ENCODE results near the gene SH3BGRL3. TPM values are rescaled to one million over a fixed set of nuclear protein-coding genes. Genes with fewer than 3 reads are reported as not detected.

The SH3BGRL3 gene
- total and polyA plus RNA-seq, 2 of the 13 experiments (the other 11 are each of a cell fraction or from before 2014, with no cell fraction given), result 11.4 to 12.2 TPM

DNA sequence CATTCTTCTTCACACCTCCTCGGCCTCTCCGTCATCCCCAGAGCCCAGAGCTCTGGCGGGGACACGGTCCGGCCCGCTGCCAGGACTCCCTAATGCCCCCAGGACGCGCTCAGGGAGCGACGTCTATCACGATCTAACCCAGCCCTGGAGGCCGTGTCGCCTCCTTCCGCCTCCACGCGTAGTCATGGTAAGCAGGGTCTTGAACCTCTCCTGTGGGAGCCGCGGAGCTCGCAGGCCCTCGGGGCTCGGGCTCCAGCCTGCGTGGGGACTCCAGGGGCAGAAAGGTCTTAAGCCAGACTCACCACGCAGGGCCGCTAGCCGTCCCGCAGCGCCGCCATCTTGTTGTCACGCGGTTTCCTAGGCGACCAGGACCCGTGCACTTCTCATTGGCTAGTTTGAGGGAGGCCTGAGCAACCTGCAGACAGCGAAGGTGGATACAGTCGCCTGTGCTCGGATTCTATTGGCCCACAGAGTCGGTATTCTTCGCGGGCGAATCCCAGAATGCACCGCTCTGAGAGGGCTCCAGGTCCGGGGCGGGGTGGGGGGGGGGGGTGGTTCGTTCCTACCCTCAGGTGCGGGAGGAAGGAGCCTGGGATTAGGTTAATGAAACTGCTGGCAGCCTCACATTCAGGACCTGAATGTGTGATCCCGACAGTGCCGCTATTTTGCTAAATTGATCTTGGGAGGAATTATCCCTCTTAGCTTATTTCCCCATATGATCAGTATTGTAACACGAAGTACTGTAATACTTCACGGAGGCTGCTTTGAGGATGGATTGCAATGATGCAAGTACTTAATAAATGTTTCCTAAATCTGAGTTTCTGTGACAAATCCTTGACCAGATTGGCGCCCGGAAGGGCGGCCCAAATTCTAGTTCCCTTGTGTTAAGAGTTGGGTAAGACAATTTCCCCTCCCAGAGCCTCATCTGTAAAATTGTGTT, 26.7 kb downstream of the SH3BGRL3 start, which contains the start of gene UBXN11 (continued):
- TF ChIP-seq, protein P1, sequence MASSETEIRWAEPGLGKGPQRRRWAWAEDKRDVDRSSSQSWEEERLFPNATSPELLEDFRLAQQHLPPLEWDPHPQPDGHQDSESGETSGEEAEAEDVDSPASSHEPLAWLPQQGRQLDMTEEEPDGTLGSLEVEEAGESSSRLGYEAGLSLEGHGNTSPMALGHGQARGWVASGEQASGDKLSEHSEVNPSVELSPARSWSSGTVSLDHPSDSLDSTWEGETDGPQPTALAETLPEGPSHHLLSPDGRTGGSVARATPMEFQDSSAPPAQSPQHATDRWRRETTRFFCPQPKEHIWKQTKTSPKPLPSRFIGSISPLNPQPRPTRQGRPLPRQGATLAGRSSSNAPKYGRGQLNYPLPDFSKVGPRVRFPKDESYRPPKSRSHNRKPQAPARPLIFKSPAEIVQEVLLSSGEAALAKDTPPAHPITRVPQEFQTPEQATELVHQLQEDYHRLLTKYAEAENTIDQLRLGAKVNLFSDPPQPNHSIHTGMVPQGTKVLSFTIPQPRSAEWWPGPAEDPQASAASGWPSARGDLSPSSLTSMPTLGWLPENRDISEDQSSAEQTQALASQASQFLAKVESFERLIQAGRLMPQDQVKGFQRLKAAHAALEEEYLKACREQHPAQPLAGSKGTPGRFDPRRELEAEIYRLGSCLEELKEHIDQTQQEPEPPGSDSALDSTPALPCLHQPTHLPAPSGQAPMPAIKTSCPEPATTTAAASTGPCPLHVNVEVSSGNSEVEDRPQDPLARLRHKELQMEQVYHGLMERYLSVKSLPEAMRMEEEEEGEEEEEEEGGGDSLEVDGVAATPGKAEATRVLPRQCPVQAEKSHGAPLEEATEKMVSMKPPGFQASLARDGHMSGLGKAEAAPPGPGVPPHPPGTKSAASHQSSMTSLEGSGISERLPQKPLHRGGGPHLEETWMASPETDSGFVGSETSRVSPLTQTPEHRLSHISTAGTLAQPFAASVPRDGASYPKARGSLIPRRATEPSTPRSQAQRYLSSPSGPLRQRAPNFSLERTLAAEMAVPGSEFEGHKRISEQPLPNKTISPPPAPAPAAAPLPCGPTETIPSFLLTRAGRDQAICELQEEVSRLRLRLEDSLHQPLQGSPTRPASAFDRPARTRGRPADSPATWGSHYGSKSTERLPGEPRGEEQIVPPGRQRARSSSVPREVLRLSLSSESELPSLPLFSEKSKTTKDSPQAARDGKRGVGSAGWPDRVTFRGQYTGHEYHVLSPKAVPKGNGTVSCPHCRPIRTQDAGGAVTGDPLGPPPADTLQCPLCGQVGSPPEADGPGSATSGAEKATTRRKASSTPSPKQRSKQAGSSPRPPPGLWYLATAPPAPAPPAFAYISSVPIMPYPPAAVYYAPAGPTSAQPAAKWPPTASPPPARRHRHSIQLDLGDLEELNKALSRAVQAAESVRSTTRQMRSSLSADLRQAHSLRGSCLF (CRISPR knock-in tag; IDR thresholded peaks at IDR 0.05; ENCODE audit: borderline replicate concordance), result no peak
- TF ChIP-seq, protein P2, sequence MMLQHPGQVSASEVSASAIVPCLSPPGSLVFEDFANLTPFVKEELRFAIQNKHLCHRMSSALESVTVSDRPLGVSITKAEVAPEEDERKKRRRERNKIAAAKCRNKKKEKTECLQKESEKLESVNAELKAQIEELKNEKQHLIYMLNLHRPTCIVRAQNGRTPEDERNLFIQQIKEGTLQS (CRISPR knock-in tag; IDR thresholded peaks at IDR 0.05), result no peak
- TF ChIP-seq, protein P3, sequence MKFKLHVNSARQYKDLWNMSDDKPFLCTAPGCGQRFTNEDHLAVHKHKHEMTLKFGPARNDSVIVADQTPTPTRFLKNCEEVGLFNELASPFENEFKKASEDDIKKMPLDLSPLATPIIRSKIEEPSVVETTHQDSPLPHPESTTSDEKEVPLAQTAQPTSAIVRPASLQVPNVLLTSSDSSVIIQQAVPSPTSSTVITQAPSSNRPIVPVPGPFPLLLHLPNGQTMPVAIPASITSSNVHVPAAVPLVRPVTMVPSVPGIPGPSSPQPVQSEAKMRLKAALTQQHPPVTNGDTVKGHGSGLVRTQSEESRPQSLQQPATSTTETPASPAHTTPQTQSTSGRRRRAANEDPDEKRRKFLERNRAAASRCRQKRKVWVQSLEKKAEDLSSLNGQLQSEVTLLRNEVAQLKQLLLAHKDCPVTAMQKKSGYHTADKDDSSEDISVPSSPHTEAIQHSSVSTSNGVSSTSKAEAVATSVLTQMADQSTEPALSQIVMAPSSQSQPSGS (CRISPR knock-in tag; IDR thresholded peaks at IDR 0.05), result peak; percentile 37; the same call in 1 of the 2 replicates
- TF ChIP-seq ZNF292 (CRISPR knock-in tag; IDR thresholded peaks at IDR 0.05; ENCODE audit: borderline replicate concordance, low read depth) (no peak), MAFF (IDR thresholded peaks at IDR 0.05; ENCODE audit: low read depth, low read length) (no peak), ZNF772 (CRISPR knock-in tag; IDR thresholded peaks at IDR 0.05) (no peak), SOX13 (IDR thresholded peaks at IDR 0.05) (no peak), SOX13 (CRISPR knock-in tag; conservative IDR thresholded peaks at IDR 0.05 in 1 of 2, IDR thresholded peaks at IDR 0.05 in 1 of 2) (0 out of 4 replicates have a peak, but pooled peaks of 1 of the 2 experiments have one; percentile 6), ARNT2 (CRISPR knock-in tag; IDR thresholded peaks at IDR 0.05; ENCODE audit: low read depth) (no peak)
- TF ChIP-seq, protein P4, sequence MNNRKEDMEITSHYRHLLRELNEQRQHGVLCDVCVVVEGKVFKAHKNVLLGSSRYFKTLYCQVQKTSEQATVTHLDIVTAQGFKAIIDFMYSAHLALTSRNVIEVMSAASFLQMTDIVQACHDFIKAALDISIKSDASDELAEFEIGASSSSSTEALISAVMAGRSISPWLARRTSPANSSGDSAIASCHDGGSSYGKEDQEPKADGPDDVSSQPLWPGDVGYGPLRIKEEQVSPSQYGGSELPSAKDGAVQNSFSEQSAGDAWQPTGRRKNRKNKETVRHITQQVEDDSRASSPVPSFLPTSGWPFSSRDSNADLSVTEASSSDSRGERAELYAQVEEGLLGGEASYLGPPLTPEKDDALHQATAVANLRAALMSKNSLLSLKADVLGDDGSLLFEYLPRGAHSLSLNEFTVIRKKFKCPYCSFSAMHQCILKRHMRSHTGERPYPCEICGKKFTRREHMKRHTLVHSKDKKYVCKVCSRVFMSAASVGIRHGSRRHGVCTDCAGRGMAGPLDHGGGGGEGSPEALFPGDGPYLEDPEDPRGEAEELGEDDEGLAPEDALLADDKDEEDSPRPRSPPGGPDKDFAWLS (CRISPR knock-in tag; IDR thresholded peaks at IDR 0.05; ENCODE audit: borderline replicate concordance), result no peak
- TF ChIP-seq, protein P5, sequence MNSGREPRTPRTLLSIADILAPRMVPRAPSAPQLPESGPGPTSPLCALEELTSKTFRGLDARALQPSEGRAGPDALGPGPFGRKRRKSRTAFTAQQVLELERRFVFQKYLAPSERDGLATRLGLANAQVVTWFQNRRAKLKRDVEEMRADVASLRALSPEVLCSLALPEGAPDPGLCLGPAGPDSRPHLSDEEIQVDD (CRISPR knock-in tag; IDR thresholded peaks at IDR 0.05; ENCODE audit: borderline replicate concordance), result no peak
- TF ChIP-seq, protein P6, sequence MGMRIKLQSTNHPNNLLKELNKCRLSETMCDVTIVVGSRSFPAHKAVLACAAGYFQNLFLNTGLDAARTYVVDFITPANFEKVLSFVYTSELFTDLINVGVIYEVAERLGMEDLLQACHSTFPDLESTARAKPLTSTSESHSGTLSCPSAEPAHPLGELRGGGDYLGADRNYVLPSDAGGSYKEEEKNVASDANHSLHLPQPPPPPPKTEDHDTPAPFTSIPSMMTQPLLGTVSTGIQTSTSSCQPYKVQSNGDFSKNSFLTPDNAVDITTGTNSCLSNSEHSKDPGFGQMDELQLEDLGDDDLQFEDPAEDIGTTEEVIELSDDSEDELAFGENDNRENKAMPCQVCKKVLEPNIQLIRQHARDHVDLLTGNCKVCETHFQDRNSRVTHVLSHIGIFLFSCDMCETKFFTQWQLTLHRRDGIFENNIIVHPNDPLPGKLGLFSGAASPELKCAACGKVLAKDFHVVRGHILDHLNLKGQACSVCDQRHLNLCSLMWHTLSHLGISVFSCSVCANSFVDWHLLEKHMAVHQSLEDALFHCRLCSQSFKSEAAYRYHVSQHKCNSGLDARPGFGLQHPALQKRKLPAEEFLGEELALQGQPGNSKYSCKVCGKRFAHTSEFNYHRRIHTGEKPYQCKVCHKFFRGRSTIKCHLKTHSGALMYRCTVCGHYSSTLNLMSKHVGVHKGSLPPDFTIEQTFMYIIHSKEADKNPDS (CRISPR knock-in tag; IDR thresholded peaks at IDR 0.05), result no peak
- TF ChIP-seq, protein P7, sequence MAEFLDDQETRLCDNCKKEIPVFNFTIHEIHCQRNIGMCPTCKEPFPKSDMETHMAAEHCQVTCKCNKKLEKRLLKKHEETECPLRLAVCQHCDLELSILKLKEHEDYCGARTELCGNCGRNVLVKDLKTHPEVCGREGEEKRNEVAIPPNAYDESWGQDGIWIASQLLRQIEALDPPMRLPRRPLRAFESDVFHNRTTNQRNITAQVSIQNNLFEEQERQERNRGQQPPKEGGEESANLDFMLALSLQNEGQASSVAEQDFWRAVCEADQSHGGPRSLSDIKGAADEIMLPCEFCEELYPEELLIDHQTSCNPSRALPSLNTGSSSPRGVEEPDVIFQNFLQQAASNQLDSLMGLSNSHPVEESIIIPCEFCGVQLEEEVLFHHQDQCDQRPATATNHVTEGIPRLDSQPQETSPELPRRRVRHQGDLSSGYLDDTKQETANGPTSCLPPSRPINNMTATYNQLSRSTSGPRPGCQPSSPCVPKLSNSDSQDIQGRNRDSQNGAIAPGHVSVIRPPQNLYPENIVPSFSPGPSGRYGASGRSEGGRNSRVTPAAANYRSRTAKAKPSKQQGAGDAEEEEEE (CRISPR knock-in tag; IDR thresholded peaks at IDR 0.05; ENCODE audit: borderline replicate concordance), result no peak
